ENCODE measurements around the gene ZNF609. TPM values are rescaled to one million over a fixed set of nuclear protein-coding genes. Genes with fewer than 3 reads are reported as not detected.

Gene ZNF609
- total and polyA plus RNA-seq, 9 donors: 12.1 to 20.8 (median 16.9) TPM

DNA sequence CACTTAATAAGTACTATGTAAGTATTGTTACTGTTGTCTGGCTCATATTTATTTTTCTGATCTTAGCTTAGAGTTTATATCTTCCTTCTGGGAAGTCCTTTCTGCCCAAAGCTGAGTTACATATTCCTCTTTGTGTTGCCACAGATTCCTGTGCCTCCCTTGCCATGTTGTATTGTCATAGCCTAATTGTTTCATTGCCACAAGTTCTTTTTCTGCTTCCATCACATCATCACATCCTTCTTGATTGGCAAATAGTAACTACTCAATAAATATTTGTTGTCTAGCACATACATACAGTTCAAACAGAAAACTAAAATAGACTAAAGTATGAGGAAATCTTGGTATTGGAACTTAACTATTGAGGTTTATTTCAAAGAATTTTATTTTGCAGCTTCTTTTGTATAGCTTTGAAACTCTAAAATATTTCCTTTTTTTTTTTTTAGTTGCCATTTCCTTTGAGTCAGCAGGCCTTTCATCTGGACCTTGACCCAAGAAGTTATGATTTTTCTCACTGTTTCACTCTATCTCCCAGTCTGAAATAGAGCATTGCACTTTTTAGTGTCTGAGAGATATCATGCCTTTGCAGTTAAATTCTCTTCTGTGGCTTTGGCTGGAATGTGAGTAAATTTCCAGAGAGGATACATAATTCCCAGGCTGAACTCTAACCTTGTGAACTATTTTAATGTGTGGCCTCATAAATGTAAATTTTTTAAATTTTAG is 98.2 kb downstream of the ZNF609 start:
- Histone ChIP-seq H3K9me3 (replicated peaks; ENCODE audit: control insufficient read depth, low read depth, low read length) (no peaks in the 10 kb centered on the region), H3K27me3 (ENCODE audit: control insufficient read depth, insufficient read depth, low read length) (no peaks in the 10 kb centered on the region), H3K36me3 (ENCODE audit: control insufficient read depth, insufficient read depth, low read length) (no peaks in the 10 kb centered on the region), H3K27ac (ENCODE audit: low read length) (no peak overlapping the region), H3K4me3 (ENCODE audit: low read length) (no peak overlapping the region), H3K4me1 (ENCODE audit: control insufficient read depth, insufficient read depth, low read length) (no peaks in the 10 kb centered on the region)
- DNase-seq: no peak

DNA sequence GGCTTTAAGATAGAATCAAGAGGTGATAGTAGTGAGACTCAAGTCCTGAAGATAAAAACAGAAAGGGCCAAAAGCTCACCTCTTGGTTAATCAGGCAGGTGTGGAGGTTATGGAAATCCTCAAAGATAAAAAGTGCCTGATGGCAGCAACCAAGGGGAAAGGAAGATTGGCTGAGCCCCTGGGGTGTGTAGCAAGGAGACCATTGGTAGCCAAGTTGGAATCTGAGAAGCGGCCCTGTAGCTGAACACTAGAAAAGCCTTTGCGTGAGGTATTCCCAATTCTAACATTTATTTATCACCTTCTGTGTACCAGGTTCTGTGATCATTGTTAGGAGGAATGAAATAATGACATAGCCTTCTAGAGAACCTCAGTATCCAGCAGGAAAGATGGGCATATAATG is 98.9 kb downstream of the ZNF609 start:
- no peak overlapping the region for H3K27ac ChIP-seq (ENCODE audit: low read length)
- no peaks in the 10 kb centered on the region for H3K27me3 ChIP-seq (ENCODE audit: control insufficient read depth, insufficient read depth, low read length)
- no peaks in the 10 kb centered on the region for H3K4me1 ChIP-seq (ENCODE audit: control insufficient read depth, insufficient read depth, low read length)
- H3K9me3 ChIP-seq (replicated peaks; ENCODE audit: control insufficient read depth, low read depth, low read length): no peaks in the 10 kb centered on the region
- DNase-seq: no peak
- WGBS (ENCODE audit: insufficient coverage): no CpG with 5 or more reads among the region's 2 CpGs
- no peaks in the 10 kb centered on the region for H3K36me3 ChIP-seq (ENCODE audit: control insufficient read depth, insufficient read depth, low read length)
- no peak overlapping the region for H3K4me3 ChIP-seq (ENCODE audit: low read length)

DNA sequence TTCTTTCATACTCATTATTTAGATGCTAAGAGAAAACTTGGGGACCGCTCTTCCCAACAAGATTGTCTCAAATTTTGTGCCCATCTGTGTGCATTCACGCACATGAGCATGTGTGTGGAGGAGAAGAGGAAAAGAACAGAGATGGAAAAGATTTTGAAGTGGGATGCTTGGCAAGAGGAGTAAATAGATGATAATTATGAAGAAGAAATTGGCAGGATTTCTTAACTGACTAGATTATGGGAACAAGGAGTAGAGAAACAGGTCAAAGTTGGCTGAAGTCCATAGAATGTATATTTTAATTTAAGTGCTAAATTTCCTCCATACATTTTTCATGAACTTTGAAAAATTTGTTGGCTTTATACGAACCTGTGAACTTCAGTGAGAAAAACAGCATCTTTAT is 100.1 kb downstream of the ZNF609 start:
- no peaks in the 10 kb centered on the region for H3K36me3 ChIP-seq (ENCODE audit: control insufficient read depth, insufficient read depth, low read length)
- no peaks in the 10 kb centered on the region for H3K4me1 ChIP-seq (ENCODE audit: control insufficient read depth, insufficient read depth, low read length)
- 94% methylated on average over 2 of the region's 3 CpGs for WGBS (ENCODE audit: insufficient coverage)
- no peaks in the 10 kb centered on the region for H3K9me3 ChIP-seq (replicated peaks; ENCODE audit: control insufficient read depth, low read depth, low read length)
- no peaks in the 10 kb centered on the region for H3K27me3 ChIP-seq (ENCODE audit: control insufficient read depth, insufficient read depth, low read length)
- DNase-seq: no peak
- no peak overlapping the region for H3K4me3 ChIP-seq (ENCODE audit: low read length)
- H3K27ac ChIP-seq (ENCODE audit: low read length): no peak overlapping the region

DNA sequence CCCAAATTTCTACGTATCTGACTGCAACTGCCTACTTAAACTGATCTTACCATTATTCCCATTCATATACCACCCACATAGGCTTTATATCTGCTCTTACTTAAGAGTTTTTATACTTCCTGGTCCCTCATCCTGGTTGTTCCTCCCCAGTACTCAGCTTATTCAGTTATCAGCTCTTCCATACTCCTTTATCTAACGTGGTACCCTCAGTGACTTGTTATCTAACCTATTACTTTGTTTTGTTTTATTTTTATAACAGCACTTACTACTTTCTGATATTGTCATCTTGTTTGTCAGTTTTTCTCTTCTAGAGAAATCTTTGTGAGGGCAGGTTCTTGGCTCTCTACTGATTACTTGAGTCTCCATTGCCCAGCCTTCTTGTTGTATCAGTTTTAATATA is 100.6 kb downstream of the ZNF609 start:
- no peak for DNase-seq
- WGBS (ENCODE audit: insufficient coverage): 71% methylated on average over 1 of the region's 2 CpGs

DNA sequence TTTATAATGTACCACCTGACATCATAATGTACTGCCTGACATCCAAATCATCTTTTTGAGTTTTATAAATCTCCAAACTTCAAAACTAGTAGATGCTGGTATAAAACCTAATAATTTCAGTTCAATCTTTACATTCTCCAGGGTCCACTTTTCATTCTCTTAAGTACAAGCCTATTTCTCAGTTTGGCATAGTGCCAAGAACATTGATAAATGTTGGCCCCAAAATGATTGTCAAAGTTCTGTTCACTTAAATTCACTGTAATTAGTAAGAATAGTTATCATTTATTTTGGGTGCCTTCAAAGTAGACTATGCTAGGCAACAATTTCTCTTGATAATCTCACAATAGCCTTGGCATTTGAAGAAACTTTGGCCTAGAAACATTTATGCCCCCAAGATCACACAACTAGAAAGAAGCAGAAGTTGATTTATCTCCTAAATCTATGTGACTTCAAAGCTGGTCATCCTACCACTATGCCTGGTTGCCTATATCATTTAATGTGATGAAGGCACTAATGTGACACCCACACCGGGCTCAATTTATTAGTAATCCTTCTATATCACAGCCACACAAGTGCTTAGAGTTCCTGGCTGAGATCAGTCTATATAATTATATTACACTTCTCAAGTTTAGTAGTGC is 101.7 kb downstream of the ZNF609 start:
- no peak for DNase-seq
- H3K36me3 ChIP-seq (ENCODE audit: control insufficient read depth, insufficient read depth, low read length): peaks cover 2% of the 10 kb centered on the region
- H3K27ac ChIP-seq (ENCODE audit: low read length): no peak overlapping the region
- H3K27me3 ChIP-seq (ENCODE audit: control insufficient read depth, insufficient read depth, low read length): no peaks in the 10 kb centered on the region
- no CpG with 5 or more reads among the region's 1 CpG for WGBS (ENCODE audit: insufficient coverage)
- no peaks in the 10 kb centered on the region for H3K9me3 ChIP-seq (replicated peaks; ENCODE audit: control insufficient read depth, low read depth, low read length)
- H3K4me3 ChIP-seq (ENCODE audit: low read length): no peak overlapping the region
- H3K4me1 ChIP-seq (ENCODE audit: control insufficient read depth, insufficient read depth, low read length): no peaks in the 10 kb centered on the region

More for the DNA sequence above, 100.6 kb downstream of the ZNF609 start:
- Histone ChIP-seq H3K36me3 (ENCODE audit: control insufficient read depth, insufficient read depth, low read length) (peaks cover under 1% of the 10 kb centered on the region), H3K4me3 (ENCODE audit: low read length) (no peak overlapping the region), H3K9me3 (replicated peaks; ENCODE audit: control insufficient read depth, low read depth, low read length) (no peaks in the 10 kb centered on the region), H3K4me1 (ENCODE audit: control insufficient read depth, insufficient read depth, low read length) (no peaks in the 10 kb centered on the region), H3K27me3 (ENCODE audit: control insufficient read depth, insufficient read depth, low read length) (no peaks in the 10 kb centered on the region), H3K27ac (ENCODE audit: low read length) (no peak overlapping the region)

DNA sequence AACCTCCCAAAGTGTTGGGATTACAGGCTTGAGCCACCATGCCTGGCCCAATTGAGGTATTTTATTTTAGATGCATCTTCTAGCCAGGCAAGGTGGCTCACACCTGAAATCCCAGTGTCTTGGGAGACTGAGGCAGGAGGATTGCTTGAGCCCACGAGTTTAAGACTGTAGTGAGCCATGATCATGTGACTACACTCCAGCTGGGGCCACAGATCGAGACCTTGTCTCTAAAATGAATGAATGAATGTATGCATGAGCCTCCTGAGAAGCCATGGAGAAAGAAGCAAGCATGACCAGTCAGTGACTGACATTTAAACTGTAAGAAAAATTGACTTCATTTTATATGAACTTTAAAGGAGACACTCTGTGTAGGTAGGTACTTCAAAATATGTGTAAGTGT is 105.7 kb downstream of the ZNF609 start:
- WGBS (ENCODE audit: insufficient coverage): 86% methylated on average over 2 of the region's 2 CpGs
- Histone ChIP-seq H3K9me3 (replicated peaks; ENCODE audit: control insufficient read depth, low read depth, low read length) (no peaks in the 10 kb centered on the region), H3K36me3 (ENCODE audit: control insufficient read depth, insufficient read depth, low read length) (peaks cover 2% of the 10 kb centered on the region), H3K4me3 (ENCODE audit: low read length) (no peak overlapping the region), H3K4me1 (ENCODE audit: control insufficient read depth, insufficient read depth, low read length) (no peaks in the 10 kb centered on the region), H3K27ac (ENCODE audit: low read length) (no peak overlapping the region), H3K27me3 (ENCODE audit: control insufficient read depth, insufficient read depth, low read length) (no peaks in the 10 kb centered on the region)
- no peak for DNase-seq

DNA sequence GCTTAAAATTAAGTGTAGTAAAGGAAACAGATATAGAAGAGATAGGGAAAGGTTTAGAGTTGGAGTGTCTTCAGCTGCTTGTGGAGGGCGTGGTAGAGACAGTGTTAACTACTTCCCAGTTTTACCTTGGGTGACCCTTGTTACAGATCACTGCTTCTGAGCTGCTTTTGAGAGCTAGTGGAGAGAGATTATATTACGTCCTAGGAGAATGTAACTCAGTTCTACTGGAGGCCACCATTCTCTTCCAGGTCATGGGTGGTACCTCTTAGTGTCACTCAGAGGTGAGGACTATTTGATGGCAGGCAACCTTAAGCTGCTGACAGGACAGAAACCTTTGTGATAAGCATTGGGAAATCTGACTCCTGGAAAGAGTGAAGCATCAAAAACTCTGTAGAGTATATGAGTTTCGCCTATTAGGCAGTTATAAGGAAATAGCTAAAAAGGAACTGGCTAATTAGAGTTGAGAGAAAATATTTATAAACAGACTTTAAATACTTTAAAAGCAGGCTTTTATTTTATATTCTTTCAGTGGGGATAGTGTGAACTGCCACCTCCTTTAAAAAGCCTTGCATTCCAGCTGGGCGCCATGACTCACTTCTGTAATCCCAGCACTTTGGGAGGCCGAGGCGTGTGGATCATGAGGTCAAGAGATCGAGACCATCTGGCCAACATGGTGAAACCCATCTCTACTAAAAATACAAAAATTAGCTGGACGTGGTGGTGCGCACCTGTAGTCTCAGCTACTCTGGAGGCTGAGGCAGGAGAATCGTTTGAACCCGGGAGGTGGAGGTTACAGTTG is 106.5 kb downstream of the ZNF609 start:
- Histone ChIP-seq H3K27ac (ENCODE audit: low read length) (no peak overlapping the region), H3K27me3 (ENCODE audit: control insufficient read depth, insufficient read depth, low read length) (no peaks in the 10 kb centered on the region), H3K36me3 (ENCODE audit: control insufficient read depth, insufficient read depth, low read length) (peaks cover 2% of the 10 kb centered on the region), H3K4me1 (ENCODE audit: control insufficient read depth, insufficient read depth, low read length) (no peaks in the 10 kb centered on the region), H3K4me3 (ENCODE audit: low read length) (no peak overlapping the region), H3K9me3 (replicated peaks; ENCODE audit: control insufficient read depth, low read depth, low read length) (no peaks in the 10 kb centered on the region)
- no peak for DNase-seq
- WGBS (ENCODE audit: insufficient coverage): 89% methylated on average over 7 of the region's 11 CpGs

DNA sequence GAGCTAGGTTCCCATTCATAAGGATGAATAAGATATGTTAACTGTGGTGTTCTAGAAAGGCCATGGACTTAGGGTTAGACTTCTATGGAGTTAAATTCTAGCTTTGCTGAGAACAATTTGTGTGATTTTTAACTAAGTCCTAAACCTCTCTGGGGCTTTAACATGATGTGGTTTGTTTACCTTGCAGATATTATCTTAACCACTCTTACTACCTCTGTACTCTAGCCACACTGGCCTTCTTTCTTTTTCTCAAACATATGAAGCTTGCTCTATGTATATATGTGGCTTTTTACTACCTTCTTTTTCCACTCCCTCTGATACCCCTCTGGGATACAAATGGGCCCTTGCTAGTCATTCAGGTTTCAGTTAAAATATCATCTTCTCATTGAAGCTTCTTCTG is 108.4 kb downstream of the ZNF609 start:
- no peak overlapping the region for H3K4me3 ChIP-seq (ENCODE audit: low read length)
- no peaks in the 10 kb centered on the region for H3K4me1 ChIP-seq (ENCODE audit: control insufficient read depth, insufficient read depth, low read length)
- peaks cover 2% of the 10 kb centered on the region for H3K36me3 ChIP-seq (ENCODE audit: control insufficient read depth, insufficient read depth, low read length)
- H3K27ac ChIP-seq (ENCODE audit: low read length): no peak overlapping the region
- H3K9me3 ChIP-seq (replicated peaks; ENCODE audit: control insufficient read depth, low read depth, low read length): no peaks in the 10 kb centered on the region
- no peaks in the 10 kb centered on the region for H3K27me3 ChIP-seq (ENCODE audit: control insufficient read depth, insufficient read depth, low read length)
- no peak for DNase-seq

DNA sequence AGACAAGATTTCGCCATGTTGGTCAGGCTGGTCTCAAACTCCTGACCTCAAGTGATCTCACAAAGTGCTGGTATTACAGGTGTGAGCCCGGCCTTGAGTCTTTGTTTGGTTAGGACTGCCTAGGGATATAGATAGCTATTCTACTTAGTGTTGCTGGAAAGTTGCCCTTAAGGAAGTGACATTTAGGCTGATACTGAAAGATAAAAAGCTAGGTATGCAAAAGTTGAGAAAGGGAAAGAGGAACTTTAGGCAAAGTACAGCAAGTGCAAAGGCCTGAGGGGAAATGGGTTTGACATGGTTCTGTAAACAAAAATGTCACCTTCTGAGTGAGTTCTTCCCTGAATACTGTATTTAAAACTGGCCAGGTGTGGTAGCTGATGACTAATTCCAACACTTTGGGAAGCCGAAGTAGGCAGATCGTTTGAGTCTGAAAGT is 111.5 kb downstream of the ZNF609 start:
- 85% methylated on average over 2 of the region's 4 CpGs for WGBS (ENCODE audit: insufficient coverage)
- Histone ChIP-seq H3K4me1 (ENCODE audit: control insufficient read depth, insufficient read depth, low read length) (no peaks in the 10 kb centered on the region), H3K27me3 (ENCODE audit: control insufficient read depth, insufficient read depth, low read length) (no peaks in the 10 kb centered on the region), H3K27ac (ENCODE audit: low read length) (no peak overlapping the region), H3K9me3 (replicated peaks; ENCODE audit: control insufficient read depth, low read depth, low read length) (no peaks in the 10 kb centered on the region), H3K4me3 (ENCODE audit: low read length) (no peak overlapping the region), H3K36me3 (ENCODE audit: control insufficient read depth, insufficient read depth, low read length) (no peaks in the 10 kb centered on the region)
- DNase-seq: peak; percentile 35

DNA sequence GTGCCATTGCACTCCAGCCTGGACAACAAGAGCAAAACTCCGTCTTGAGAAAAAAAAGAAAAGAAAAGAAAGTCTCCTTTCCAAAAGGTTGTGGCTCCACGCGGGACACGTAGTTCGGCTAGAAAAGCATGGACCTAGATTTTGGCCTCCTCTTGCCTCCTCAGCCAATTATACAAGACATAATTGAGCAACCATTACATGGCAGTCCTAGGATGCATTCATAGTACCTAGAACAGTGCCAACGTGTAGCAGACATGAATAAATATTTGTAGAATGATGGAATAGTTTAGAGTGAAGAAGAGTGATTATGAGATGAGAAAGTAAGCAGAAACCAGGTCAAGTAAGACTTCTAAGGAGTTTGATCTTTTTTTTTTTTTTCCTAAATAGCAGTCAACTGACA is 112.5 kb downstream of the ZNF609 start:
- 100% methylated on average over 1 of the region's 6 CpGs for WGBS (ENCODE audit: insufficient coverage)

More for the DNA sequence above, 112.5 kb downstream of the ZNF609 start:
- H3K9me3 ChIP-seq (replicated peaks; ENCODE audit: control insufficient read depth, low read depth, low read length): no peaks in the 10 kb centered on the region
- H3K4me1 ChIP-seq (ENCODE audit: control insufficient read depth, insufficient read depth, low read length): no peaks in the 10 kb centered on the region
- no peaks in the 10 kb centered on the region for H3K36me3 ChIP-seq (ENCODE audit: control insufficient read depth, insufficient read depth, low read length)
- no peak overlapping the region for H3K27ac ChIP-seq (ENCODE audit: low read length)
- no peak overlapping the region for H3K4me3 ChIP-seq (ENCODE audit: low read length)
- DNase-seq: no peak
- no peaks in the 10 kb centered on the region for H3K27me3 ChIP-seq (ENCODE audit: control insufficient read depth, insufficient read depth, low read length)
